ENCODE results near the gene NUP210. TPM values are rescaled to one million over a fixed set of nuclear protein-coding genes. Genes with fewer than 3 reads are reported as not detected.
"Not testable (repeated sequence)": the region's sequence is repeated elsewhere in the genome, so short reads cannot be mapped to it uniquely, and the experiment has no call there.

Gene NUP210
- total RNA-seq, 2 donors from 2014 or later, result 4.4 to 4.5 TPM

DNA sequence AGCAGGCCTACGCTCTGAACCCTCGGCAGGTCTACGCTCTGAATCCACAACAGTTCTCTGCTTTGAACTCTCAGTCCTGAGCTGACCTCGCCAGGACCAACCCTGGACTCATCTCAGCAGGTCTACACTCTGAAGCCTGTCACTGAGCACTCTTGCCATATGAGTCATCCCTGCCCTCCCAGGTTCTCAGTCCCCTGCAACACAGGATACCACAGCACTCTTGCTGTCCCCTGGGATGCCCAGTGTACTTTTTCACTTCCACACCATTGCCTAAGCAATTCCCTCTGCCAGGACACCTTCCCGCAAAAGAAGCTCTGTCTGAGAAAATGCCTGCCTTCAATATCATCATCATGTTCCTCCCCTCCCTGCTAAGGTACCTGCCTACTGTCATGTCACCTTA is 42.0 kb downstream of the NUP210 start:
- H3K36me3 ChIP-seq, result no peaks in the 10 kb centered on the region
- no peak for DNase-seq (ENCODE audit: low spot score)
- TF ChIP-seq, protein P1, sequence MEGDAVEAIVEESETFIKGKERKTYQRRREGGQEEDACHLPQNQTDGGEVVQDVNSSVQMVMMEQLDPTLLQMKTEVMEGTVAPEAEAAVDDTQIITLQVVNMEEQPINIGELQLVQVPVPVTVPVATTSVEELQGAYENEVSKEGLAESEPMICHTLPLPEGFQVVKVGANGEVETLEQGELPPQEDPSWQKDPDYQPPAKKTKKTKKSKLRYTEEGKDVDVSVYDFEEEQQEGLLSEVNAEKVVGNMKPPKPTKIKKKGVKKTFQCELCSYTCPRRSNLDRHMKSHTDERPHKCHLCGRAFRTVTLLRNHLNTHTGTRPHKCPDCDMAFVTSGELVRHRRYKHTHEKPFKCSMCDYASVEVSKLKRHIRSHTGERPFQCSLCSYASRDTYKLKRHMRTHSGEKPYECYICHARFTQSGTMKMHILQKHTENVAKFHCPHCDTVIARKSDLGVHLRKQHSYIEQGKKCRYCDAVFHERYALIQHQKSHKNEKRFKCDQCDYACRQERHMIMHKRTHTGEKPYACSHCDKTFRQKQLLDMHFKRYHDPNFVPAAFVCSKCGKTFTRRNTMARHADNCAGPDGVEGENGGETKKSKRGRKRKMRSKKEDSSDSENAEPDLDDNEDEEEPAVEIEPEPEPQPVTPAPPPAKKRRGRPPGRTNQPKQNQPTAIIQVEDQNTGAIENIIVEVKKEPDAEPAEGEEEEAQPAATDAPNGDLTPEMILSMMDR (IDR thresholded peaks at IDR 0.05), result no peak

DNA sequence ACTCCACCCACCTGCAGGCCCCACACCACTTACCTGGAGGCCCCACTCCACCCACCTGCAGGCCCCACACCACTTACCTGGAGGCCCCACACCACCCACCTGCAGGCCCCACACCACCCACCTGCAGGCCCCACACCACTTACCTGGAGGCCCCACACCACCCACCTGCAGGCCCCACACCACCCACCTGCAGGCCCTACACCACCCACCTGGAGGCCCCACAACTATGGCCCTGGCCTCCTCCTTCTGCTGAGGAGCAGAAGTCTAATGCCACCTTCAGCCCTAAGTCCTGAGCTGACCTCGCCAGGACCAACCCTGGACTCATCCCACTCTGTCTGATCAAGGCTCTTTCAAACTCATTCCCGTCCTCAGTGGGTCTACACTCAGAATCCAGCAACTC is 42.4 kb downstream of the NUP210 start:
- DNase-seq (ENCODE audit: low spot score); H3K36me3 ChIP-seq; H3K27ac ChIP-seq; H3K4me3 ChIP-seq; H3K27me3 ChIP-seq; H3K9me3 ChIP-seq: not testable (repeated sequence)
- H3K4me1 ChIP-seq, result peaks cover 0 to 18% of the 10 kb centered on the region in 2 donors

More for the DNA sequence above, 42.0 kb downstream of the NUP210 start:
- H3K9me3 ChIP-seq, result no peaks in the 10 kb centered on the region
- peaks cover 0 to 18% of the 10 kb centered on the region in 2 donors for H3K4me1 ChIP-seq
- H3K27ac ChIP-seq, result no peak overlapping the region
- H3K4me3 ChIP-seq, result no peak overlapping the region
- H3K27me3 ChIP-seq, result no peaks in the 10 kb centered on the region

DNA sequence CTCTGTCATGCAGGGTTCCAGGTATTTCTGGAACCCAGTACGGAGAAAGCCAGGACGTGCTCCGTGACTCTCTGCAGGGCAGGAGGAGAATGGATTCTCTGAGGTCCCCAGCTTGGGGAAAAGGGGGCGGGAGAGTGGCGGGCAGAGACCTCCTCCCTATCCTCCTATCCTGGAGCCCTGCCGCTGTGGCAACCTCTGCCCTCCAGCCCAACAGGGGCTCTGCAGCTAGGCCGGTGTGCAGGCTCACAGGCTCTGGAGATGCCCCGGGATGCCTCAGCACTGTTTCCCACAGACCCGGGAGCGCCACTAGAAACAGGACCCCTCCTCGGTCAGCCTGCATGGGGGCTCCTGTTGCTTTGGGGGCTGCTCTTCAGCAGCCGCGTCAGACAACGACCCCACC is 43.1 kb downstream of the NUP210 start:
- TF ChIP-seq, protein P1 (IDR thresholded peaks at IDR 0.05), result no peak
- DNase-seq (ENCODE audit: low spot score), result no peak
- Histone ChIP-seq H3K27me3 (no peaks in the 10 kb centered on the region), H3K36me3 (no peaks in the 10 kb centered on the region), H3K9me3 (no peaks in the 10 kb centered on the region), H3K27ac (no peak overlapping the region), H3K4me3 (no peak overlapping the region), H3K4me1 (peaks cover 0 to 18% of the 10 kb centered on the region in 2 donors)

DNA sequence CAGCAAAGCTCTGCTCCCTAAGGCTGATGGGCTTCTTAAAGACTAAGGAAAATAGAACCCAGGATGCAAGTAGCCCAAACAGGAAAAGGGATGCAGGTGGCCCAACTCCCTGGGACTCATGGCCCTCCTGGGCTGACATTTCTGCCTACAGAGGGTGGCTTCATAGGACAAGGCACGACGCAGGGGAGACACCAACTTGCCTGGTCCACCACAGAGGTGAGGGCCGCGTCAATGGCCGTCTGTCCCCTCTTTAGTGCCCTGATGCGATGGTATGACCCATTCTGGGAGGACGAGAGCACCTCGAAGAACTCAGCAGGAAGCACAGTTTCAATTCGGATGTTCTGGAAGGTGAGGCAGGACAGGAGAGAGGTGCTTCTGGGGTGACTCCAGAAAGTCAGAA is 44.0 kb downstream of the NUP210 start:
- H3K4me3 ChIP-seq, result no peak overlapping the region
- H3K27ac ChIP-seq, result no peak overlapping the region
- no peaks in the 10 kb centered on the region for H3K27me3 ChIP-seq
- DNase-seq (ENCODE audit: low spot score), result no peak
- H3K36me3 ChIP-seq, result no peaks in the 10 kb centered on the region
- H3K4me1 ChIP-seq, result peaks cover 0 to 18% of the 10 kb centered on the region in 2 donors
- H3K9me3 ChIP-seq, result no peaks in the 10 kb centered on the region
- TF ChIP-seq, protein P1 (IDR thresholded peaks at IDR 0.05), result no peak

DNA sequence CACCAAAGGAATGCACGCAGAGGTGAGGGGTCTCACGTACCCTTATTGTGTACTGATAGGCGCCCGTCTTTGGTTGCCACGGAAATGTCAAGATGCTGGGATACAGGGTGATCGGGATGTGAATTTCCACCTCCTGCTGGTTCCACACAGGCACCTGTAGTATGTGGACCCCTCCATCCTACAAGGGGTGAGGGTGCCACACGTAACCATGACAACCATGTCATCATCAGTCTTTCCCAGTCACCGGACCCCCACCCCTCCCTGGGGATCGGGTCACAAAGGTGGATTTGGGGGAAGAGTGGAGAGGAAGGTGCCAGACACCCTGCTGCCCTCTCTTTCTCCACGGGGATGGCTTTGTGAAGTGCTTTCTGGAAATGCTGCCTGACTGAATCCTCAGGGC is 44.7 kb downstream of the NUP210 start:
- H3K27ac ChIP-seq, result no peak overlapping the region
- no peak overlapping the region for H3K4me3 ChIP-seq
- no peaks in the 10 kb centered on the region for H3K27me3 ChIP-seq
- no peaks in the 10 kb centered on the region for H3K9me3 ChIP-seq
- H3K36me3 ChIP-seq, result no peaks in the 10 kb centered on the region
- DNase-seq (ENCODE audit: low spot score), result no peak
- H3K4me1 ChIP-seq, result peaks cover 0 to 18% of the 10 kb centered on the region in 2 donors
- TF ChIP-seq, protein P1 (IDR thresholded peaks at IDR 0.05), result no peak

DNA sequence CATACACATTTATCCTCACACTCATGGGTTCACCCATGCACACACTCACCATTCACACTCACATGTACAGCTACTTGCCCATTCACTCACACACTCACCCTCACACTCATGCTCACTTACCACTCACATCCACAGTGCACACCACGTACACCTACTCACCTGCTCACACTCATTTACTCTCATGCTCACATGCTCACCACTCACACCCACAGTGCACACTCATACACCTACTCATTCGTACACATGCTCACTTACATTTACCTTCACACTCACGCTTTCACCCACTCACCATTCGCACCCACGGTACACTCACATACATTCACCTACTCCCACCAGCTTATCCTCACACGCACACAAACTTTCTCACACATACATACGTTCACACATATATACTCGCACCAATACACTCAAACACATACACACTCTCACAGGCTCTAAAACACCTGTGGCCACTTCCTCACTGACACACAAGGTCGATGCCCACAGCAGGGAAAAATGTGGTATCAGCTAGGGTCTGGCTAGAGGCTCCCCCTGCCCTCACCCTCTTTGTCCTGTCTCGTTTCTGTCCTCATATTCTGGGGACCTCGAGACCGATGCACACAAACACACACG is 46.0 kb downstream of the NUP210 start:
- TF ChIP-seq, protein P1 (IDR thresholded peaks at IDR 0.05), result no peak
- Histone ChIP-seq H3K9me3 (no peaks in the 10 kb centered on the region), H3K27me3 (no peaks in the 10 kb centered on the region), H3K27ac (no peak overlapping the region), H3K4me3 (no peak overlapping the region), H3K4me1 (peaks cover 0 to 8% of the 10 kb centered on the region in 2 donors), H3K36me3 (no peaks in the 10 kb centered on the region)
- DNase-seq (ENCODE audit: low spot score), result no peak

Data from right atrium auricular region (tissue), 2 donors.